GM18502 (cell line): Measurements from ENCODE around the gene SNRPB.

Source experiments
- ATAC-seq: cut with Tn5 transposase; IDR thresholded peaks from one replicate; pipeline ENCODE4 v1.9.1; 2021; ENCODE audit warnings: mild to moderate bottlenecking; ENCODE audit not compliant: unreplicated experiment, poor library complexity

SNRPB gene

DNA sequence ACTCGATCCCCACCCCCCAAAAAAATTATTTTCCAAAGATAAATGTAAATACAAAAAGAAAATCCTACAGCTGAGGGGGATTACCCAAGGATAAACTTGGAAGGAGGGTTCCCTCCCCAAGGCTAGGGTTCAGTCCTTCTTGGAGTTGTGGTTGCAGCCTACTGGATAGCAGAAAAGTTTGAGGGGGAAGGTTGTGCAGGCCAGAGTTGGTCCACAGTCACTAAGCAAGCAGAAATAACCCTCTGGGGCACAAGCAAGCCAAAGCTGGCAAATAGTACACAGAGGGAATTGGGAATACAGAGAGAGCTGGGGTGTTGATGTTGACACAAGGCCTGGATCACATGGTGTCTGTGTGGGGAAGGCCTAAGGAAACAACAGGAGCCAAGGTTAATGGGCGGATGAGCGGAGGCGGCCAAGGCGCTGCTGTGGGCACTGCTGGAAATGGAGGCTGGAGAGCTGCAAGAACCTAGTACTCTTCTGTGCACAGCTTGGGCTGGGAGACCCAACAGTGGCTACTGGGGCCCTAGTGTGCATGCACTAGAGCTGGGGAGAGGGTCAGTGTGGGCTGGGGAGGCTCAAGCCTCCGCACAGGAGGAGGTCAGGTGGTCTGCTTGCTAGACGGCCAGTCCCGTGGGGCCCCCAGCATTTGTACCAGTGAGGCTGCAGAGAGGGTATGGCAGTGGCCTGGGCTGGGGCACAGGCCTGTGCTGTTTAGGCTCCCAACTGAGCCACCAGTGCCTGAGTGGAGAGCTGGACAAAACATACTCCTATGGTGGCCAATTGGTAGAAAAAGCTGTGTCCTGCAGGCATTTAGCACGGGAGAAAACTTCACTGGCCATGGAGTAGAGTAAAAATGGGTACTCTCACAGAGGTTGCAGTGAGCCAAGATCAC lies 5.5 kb upstream of the SNRPB start:
- ATAC-seq = no peak

DNA sequence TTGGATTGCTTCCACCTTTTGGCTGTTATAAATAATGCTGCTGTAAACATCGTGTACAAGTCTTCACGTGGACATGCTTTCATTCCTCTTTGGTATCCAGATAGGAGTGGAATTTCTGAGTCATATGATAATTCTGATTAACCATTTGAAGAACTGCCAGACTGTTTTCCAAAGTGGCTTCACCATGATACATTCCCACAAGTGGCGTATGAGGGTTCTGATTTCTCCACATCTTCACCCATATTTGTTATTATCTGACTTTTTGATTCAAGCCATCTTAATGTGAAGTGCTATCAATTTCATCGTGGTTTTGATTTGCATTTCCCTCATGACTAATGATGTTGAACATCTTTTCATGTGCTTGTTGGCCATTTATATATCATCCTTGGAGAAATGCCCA lies 2.9 kb upstream of the SNRPB start:
- ATAC-seq = no peak

DNA sequence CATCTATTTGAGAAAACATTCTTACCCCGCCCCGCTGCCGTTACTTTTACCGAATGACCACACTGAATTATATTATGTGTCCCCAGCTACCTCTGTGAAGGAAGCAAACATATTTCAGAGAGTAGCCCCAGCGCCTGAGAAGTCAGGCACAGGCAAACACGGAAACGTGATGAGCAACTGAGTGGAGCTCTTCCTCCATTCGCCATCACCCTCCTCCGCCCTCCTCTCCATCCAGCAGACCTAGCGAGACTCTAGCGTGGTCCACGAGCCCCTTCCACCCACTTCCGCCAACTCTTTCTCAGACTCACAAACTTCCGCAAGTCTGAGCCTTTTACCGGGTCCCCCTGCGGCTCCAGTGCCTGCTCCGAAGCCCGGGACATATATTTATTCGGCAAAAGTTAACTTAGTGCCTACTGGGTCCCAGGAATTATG lies 582 bp downstream of the SNRPB start:
- peak; percentile 35 for ATAC-seq

DNA sequence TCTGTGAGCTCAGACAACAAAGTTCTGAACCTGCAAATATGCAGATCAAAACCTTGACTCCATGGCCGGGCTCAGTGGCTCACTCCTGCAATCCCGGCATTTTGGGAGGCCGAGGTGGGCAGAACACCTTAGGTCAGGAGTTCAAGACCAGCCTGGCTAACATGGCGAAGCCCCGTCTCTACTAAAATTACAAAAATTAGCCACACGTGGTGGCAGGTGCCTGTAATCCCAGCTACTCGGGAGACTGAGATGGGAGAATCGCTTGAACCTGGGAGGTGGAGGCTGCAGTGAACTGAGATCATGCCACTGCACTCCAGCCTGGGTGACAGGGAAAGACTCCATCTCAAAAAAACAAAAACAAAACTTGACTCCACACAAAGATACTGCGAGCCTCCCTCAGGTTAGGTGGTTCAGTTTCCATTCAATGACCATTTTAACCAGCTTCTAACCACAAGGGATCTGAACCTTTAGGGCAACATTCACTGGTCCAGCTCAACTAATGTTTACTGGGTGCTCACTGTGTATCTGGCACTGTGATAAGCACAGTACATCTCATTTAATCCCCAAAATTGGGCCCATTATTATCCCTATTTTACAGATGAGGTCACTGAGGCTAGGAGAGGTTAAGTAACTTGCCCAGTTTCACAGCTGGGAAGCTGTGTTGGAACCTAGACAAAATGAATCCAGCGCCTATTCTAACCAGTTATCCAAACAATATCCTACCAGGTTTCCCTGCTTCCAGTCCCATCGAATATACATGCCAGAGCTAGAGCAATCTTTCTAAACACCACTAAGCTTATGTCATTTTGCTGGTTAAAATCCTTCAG lies 1.8 kb downstream of the SNRPB start:
- ATAC-seq = no peak

DNA sequence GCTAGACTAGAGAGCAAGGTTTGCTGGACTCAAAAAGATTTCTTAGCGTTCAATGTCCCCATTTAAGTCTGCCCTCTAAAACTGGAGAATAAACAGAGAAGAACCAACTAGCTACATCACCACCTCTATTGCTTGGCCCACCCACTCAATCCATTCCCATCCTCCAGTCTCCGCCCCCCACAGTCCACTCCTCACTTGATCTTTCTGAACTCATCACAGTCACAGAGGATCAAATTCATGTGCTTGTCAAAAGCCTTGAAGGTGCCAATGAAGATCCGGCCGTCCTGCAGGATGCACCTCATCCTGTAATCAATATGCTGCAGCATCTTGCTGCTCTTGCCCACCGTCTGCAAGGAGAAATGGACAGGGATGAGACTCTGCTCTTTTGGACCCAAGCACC lies 3.2 kb downstream of the SNRPB start:
- no peak for ATAC-seq

DNA sequence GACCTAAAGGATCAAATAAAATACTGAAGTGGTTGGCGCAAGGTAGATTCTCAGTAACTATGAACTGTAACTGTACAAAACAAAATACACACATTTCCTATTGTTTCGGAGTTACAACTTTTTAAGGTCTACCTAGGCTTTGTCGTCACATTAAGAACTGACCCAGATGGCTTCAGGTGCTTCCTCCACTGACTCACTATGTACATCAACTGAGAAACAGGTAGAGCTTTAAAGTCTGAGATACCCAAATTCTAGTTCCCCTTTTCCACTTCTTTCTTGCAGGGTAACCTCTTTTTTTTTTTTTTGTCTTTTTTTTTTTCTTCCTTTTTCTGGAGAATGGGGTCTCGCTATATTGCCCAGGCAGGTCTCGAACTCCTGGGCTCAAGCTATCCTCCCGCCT lies 5.5 kb downstream of the SNRPB start:
- no peak for ATAC-seq

DNA sequence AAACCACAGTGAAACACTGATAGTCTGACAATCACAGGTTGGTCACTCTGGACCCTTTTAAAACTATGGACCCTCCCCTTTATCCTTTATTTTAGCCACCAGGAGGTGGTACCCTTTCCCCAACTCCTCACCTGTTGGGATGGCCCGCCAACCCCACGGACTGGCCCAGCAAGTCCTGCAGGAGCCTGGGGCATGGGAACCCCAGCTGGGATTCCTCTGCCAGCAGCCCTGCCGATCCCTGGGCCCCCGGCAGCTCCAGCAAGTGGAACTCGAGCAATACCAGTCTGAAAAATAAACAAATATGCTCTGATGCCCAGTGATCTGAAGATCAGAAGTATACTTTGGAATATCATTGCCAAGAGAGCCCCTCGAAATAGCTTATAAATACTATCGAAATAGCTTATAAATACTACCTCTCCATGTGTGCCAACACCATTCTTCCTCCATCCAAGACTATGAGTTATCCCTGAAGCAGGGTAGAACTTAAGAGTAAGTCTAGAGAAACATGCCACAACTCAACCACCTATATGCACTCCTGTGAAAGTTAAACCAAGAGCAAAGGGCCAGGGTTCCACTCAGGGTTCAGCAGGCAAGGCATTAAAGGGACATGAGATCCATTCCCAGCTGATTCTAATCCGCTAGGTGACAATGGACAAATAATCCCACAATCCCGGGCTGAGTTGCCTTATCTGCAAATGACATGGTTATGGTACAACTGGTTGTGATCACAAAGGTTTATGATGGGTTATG lies 6.8 kb downstream of the SNRPB start:
- ATAC-seq = no peak

DNA sequence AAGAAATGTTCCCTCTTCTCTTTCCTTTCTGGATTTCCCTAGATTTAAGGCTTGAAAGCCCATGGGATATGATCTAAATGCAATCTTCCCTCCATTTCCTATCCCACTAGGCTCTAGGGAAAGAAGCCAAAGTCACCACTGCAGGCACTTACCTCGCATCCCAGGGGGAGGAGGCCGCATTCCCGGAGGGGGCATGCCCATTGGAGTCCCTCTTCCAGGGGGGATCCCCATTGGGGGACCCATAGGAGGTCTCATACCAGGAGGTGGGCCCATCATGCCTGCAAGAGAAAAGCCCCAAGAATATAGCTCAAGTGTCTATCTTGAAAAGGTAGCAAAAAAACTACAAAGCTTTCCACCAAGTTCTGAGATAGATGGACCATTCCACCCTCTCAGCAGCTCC lies 8.1 kb downstream of the SNRPB start:
- no peak for ATAC-seq

DNA sequence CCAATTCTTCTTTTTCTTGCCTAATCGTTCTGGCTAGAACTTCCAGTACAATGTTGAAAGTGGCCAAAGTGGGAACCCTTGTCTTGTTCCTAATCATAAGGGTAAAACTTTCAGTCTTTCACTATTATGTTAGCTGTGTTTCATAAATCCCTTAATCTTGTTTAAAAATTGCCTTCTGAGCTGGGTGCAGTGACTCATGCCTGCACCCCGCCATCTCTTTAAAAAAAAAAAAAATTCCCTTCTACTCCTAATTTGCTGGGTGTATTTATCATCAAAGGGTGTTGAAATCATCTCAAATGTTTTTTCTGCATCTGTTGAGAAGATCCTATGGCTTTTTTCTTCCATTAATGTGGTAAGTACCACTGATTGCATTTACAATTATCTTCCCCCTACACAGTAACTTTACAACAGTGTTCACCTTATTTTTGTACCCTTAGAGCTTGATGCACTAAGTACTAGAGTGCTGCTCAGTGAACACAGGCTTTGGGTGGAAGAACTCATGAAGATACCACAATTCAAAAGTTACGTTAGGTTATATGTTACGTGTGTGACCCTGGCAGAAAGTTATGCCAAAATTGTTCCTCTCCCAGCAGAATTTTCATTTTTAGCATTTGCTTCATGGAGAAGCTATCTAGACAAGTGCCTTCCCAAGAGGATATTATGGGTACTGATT lies 9.7 kb downstream of the SNRPB start:
- no peak for ATAC-seq

DNA sequence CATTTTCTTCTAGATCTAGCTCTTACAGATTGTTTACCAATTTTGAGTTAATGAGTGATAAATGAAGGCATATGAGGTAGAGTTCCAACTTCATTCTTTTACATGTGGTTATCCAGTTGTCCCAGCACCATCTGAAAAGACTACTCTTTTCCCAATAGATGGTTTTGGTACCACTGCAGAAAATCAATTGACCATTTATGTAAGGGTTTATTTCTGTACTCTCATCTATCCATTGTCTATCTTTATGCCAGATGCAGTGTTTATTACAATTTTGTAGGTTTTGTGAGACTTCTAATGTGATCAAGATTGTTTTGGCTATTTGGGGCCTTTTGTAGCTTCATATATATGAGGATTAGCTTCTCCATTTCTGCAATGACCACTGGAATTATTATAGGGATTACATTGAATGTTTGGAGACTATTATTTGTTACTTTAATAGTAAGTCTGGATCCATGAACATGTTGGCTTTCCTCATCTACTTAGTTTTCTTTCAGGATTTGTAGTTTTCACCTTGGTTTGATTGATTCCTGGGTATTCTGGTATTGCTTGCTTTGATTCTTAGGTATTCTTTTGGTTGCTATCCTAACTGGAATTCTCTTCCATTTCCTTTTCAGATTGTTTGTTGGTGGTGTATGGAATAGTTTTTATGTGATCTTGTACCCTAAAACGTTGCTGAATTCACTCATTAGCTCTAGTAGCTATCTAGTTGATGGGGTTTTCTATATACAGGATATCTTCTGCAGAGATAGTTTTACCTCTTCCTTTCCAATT lies 10.4 kb downstream of the SNRPB start:
- ATAC-seq = no peak

DNA sequence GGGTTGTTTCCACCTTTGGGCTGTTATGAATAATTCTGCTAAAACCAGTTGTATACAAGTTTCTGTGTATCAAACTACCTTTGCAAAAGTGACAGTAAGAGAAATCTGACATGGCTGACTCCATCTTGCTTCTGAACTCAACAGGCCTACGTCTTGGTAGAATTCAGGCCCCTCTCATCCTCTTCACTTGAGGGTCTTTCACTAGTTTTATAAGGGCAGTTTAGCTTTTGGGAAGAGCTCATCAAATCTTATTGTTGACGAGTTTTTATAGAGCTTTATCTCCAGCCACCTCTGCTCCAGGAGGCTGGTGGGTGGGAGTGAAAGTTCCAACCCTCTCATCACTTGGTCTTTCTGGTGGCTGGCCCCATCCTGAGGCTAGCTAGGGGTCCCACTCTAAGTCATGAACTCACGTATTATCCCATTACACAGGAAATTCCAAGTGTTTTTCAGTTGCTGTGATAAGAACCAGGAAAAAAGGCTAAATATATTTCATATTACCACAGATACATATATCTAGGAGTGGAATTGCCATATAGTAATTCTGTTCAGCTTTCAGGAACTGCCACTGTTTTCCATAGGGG lies 11.6 kb downstream of the SNRPB start:
- no peak for ATAC-seq

DNA sequence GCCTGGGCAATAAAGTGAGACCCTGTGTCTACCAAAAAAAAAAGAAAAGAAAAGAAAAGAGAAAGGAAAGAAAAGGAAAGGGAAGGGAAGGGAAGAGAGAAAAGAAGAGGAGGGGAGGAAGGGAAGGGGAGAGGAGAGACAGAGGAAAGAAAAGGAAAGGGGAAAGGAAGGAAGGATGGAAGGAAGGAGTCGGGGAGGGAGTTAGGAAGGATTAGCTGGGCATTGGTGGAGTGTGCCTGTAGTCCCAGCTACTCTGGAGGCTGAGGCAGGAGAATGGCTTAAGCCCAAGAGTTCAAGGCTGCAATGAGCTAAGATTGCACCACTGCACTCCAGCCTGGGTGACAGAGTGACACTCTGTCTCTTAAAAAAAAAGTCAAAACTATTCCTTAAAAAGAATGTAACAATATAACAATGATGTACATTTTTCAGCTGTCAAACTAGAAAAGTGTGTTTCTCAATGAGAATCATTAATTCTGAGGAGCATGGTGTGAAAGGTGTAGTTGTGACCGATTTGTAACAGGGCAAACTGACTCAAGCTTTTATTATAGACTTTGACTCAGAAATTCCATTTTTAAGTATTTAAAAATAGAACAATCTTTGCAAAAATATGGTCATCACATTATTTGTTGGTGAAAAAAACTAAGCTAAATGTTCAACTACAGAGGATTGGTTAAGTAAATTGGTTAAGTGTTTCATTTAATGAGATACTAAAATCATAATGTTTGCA lies 14.7 kb downstream of the SNRPB start:
- ATAC-seq = no peak

DNA sequence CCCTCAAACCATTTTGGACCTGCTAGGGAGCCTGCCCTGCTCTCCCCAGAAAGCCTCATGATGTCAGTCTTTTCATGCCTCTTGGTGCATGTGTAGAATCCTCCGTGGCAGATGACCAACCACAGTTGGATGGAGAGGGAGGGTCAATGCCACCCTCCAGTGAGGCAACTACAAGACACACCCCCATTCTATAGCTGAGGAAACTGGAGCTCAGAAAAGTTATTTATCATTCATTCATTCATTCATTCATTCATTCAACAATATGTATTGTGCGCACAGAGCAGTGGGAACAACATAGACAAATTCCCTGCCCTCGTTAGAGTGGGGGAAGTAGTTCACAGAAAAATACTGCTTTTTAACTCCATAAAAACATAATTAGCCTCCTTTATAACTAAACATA lies 16.8 kb downstream of the SNRPB start:
- no peak for ATAC-seq

DNA sequence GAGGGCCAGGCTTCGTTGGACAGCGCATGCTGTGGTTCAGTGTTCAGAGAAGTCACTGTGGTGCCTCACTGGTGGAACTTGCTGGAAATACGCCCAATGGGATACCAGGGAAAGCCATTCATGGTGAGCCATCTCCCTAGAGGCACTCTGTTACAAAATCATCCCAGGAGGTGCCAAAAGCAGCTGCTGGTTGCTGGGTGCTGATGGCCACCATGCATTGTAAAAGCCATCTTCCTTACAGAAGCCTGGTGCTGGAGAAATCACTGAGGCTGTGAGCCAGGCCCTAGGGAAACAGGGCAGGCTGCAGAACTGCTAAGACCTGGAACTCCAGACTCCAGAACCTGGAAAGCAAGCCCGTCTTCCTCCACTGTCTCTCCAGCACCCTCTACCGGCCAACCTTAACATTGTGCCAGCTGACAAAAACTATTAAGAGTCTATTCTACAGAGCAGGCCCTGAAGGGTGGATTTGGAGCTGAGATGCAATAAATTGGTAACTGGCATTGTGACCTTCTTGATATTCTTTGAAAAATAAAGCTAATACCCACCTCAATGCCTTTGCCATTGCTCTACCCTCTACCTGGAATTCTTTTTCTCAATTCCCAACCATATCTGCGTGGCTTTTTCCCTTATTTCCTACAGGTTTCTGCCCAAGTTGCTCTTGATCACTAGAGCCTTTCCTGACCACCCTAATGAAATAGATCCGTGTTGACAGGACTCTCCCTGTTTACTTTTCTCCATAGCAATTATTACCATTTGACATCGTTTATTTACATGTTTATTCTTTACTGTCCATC lies 18.5 kb downstream of the SNRPB start:
- ATAC-seq = no peak

DNA sequence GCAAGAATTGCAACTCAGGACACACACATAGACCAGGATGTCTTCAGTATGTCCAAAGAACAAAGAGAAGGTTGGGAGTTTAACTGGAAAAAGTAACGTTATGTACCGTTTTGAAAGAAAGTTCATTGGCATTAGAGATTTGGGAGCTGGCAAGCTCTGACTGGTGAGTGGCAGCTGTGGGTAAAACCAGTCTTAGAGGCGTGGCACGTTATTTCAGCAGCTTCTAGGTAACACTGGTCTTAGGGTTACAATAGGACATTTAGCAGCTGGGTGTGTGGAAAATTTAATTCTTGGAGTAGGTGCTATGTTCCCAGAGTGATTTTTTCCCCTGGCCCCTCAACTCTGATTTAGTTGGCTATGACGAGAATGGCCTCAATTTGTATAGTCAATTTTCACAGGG lies 19.2 kb downstream of the SNRPB start:
- ATAC-seq = no peak

DNA sequence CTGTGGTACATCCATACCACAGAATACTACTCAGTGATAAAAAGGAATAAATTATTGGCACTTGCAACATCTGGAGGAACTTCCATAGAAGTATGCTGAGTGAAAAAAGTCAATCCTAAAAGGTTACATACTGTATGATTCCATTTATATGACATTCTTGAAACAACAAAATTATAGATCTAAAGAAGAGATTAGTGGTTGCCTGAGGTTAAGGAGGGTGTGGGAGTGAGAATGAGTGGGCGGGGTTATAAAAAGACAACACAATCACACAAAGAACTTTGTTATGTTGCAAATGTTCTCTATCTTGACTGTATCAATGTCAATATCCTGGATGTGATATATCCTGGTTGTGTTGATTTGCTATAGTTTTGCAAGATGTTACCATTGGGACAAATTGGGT lies 21.2 kb downstream of the SNRPB start:
- no peak for ATAC-seq

DNA sequence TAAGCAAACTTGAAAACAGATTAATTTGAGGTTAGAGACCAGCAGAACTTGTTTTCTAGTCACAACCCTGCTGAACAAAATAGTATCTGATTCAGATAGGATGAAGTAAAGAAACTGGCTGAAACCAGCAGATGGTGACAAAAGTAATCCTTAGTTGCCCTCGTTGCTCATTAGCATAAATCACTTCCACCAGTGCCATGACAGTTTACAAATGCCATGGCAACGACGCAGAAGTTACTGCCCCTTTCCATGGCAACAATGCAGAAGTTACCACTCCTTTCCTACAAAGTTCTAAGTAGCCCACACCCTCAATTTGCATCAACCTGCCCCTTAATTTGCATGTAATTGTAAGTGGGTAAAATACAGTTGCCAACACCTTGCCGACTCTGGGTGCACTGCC lies 23.7 kb downstream of the SNRPB start:
- ATAC-seq = no peak

DNA sequence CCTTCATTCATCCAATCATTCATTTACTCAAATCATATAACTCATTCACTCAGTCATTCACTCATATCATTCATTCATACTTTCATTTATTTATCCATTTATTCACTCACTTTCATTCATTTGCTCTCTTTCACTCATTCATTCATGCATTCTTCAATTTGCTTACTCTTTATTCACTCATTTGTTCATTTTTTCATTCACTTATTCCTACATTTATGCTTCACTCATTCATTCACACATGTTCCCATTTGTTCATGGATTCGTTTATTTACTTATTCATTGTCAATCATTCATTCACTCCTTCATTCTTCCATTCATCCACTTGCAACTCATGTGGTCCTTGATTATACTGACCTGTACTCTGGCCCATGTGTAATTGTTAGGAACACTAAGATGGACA lies 39.4 kb downstream of the SNRPB start:
- no peak for ATAC-seq
